ENCODE data around the gene GPR84. TPM values are rescaled to one million over a fixed set of nuclear protein-coding genes. Genes with fewer than 3 reads are reported as not detected.
A peak's percentile ranks its signal among the peaks of the same experiment; 100 is the strongest.

Gene GPR84
- total and polyA plus RNA-seq, 9 of the 15 experiments (the other 6 are each of a cell fraction or from before 2014, with no cell fraction given), result 0.07 to 0.18 (median 0.11) TPM; not detected in 5

DNA sequence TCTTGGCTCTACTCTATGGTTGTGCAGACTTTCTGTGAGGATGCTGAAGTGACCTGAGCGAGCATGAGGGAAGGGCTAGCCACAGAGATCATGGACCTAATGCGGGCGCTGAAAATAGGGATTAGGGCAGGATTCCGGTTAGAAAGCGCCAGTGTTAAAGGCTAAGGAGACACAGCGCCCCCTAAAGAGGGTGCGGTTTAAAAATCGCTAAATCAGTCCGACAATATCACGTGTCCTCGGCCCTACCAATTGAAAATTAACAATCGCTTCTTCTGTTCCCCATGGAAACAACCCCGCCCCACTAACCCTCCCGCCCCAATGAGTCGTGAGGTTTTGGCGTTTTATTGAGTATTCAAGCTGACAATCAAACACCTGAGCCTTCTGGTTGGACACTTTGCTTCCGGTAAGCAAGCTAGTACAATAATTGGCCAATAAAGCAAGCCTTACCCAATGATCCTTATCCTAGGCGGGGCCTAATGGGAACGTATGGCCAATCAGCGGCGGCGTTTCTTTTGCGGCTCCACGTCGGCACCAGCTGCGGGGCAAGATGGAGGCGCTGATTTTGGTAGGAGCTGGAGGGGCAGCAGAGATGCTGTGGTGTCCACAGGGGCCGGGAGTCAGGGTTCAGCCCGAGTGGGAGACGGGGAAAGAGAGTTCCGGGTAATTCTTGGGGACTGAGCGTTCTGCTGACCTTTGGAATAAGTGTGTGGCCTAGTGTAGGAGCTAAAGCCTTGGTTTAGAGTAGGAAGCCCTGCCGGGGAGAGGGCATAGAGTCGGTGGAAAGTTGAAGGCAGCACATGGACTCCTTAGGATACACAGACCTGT is 39.5 kb downstream of the GPR84 start, which contains the start of gene COPZ1 (continued):
- TF ChIP-seq RBM15 (IDR thresholded peaks at IDR 0.05; ENCODE audit: insufficient read depth, low read length) (no peak), TRIM24 (IDR thresholded peaks at IDR 0.05) (no peak; a peak in 1 of 4 replicates), ZBTB7A (IDR thresholded peaks at IDR 0.05; ENCODE audit: borderline replicate concordance, control insufficient read depth, low read depth, low read length) (no peak), SIRT6 (IDR thresholded peaks at IDR 0.05; ENCODE audit: low read depth, low read length) (no peak), ZKSCAN3 (CRISPR knock-in tag; IDR thresholded peaks at IDR 0.05) (no peak), MYNN (IDR thresholded peaks at IDR 0.05) (no peak), MYNN (CRISPR knock-in tag; IDR thresholded peaks at IDR 0.05) (no peak), NCOA4 (IDR thresholded peaks at IDR 0.05; ENCODE audit: partially characterized antibody) (no peak), RBM14 (IDR thresholded peaks at IDR 0.05; ENCODE audit: borderline replicate concordance, insufficient read depth, low read depth, low read length) (no peak), NEUROD1 (IDR thresholded peaks at IDR 0.05; ENCODE audit: borderline replicate concordance, low read depth, low read length, partially characterized antibody) (peak; percentile 97), KAT2B (IDR thresholded peaks at IDR 0.05; ENCODE audit: low read depth, low read length) (no peak), YY1 (IDR thresholded peaks at IDR 0.05; ENCODE audit: borderline replicate concordance in 1 of 3, control insufficient read depth in 1 of 3, extremely low read depth in 1 of 3, insufficient read depth in 3 of 3, insufficient read length in 1 of 3, insufficient replicate concordance in 2 of 3, low read depth in 1 of 3, low read length in 2 of 3) (peak; percentile 72 to 97 (median 94)), ZNF778 (CRISPR knock-in tag; IDR thresholded peaks at IDR 0.05) (no peak), ZNF398 (CRISPR knock-in tag; IDR thresholded peaks at IDR 0.05) (no peak), ZNF12 (CRISPR knock-in tag; IDR thresholded peaks at IDR 0.05) (no peak), HMGN3 (IDR thresholded peaks at IDR 0.05; ENCODE audit: borderline replicate concordance, extremely low read depth, insufficient read length, low read depth, low read length) (no peak), CHAMP1 (IDR thresholded peaks at IDR 0.05) (no peak), ZNF263 (CRISPR knock-in tag; IDR thresholded peaks at IDR 0.05; ENCODE audit: borderline replicate concordance) (no peak; the same call in 1 of the 2 replicates), ESRRA (IDR thresholded peaks at IDR 0.05; ENCODE audit: borderline replicate concordance, low read depth) (peak; percentile 71; the same call in 1 of the 2 replicates), BDP1 (IDR thresholded peaks at IDR 0.05; ENCODE audit: insufficient read depth, insufficient read length) (no peak)
- TF ChIP-seq, protein P1, sequence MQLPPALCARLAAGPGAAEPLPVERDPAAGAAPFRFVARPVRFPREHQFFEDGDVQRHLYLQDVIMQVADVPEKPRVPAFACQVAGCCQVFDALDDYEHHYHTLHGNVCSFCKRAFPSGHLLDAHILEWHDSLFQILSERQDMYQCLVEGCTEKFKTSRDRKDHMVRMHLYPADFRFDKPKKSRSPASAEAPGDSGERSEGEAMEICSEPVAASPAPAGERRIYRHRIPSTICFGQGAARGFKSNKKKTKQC (CRISPR knock-in tag; IDR thresholded peaks at IDR 0.05), result peak; percentile 93

All from K562 (cell line).